HepG2 (cell line): ENCODE results near the gene CUL5. TPM values are rescaled to one million over a fixed set of nuclear protein-coding genes. Genes with fewer than 3 reads are reported as not detected.

Experiments used
- CBX5 ChIP-seq: sonication (generic); formaldehyde crosslinking; IDR thresholded peaks from 2 replicates; pipeline ENCODE4 v1.4.0; 2020; ENCODE audit warnings: missing genetic modification reagents, borderline replicate concordance
- GRHL1 ChIP-seq: sonication (generic); formaldehyde crosslinking; conservative IDR thresholded peaks from 2 replicates; pipeline ENCODE4 v1.8.0; 2022; ENCODE audit warnings: missing genetic modification reagents
- KAT8 ChIP-seq: IDR thresholded peaks from 2 replicates; pipeline ENCODE4 v1.6.1; 2016; ENCODE audit warnings: missing genetic modification reagents, missing compliant biosample characterization
- MYPOP ChIP-seq: sonication (generic); formaldehyde crosslinking; IDR thresholded peaks from 2 replicates; pipeline ENCODE4 v1.8.1; 2023; ENCODE audit warnings: mild to moderate bottlenecking, moderate library complexity, missing genetic modification reagents
- PTBP1 ChIP-seq: fragments of 200-400 bp; formaldehyde crosslinking; IDR thresholded peaks from 2 replicates; pipeline ENCODE4 v1.6.1; 2018; ENCODE audit warnings: low read length, low read depth; ENCODE audit not compliant: poor library complexity, severe bottlenecking
- SP4 ChIP-seq: sonication (generic); formaldehyde crosslinking; IDR thresholded peaks from 2 replicates; pipeline ENCODE4 v1.8.1; 2023; ENCODE audit warnings: mild to moderate bottlenecking, missing genetic modification reagents
- ZHX1 ChIP-seq: sonication (generic); formaldehyde crosslinking; IDR thresholded peaks from 2 replicates; pipeline ENCODE4 v1.8.1; 2022; ENCODE audit warnings: low read depth, mild to moderate bottlenecking, missing genetic modification reagents
- ZNF329 ChIP-seq: sonication (generic); formaldehyde crosslinking; IDR thresholded peaks from 2 replicates; pipeline ENCODE4 v1.9.0; 2021; ENCODE audit warnings: low read depth, mild to moderate bottlenecking, missing genetic modification reagents
- ZNF589 ChIP-seq: sonication (generic); formaldehyde crosslinking; conservative IDR thresholded peaks from 2 replicates; pipeline ENCODE4 v1.8.0; 2022; ENCODE audit warnings: mild to moderate bottlenecking, moderate library complexity, missing genetic modification reagents
- ZNF672 ChIP-seq: sonication (generic); formaldehyde crosslinking; IDR thresholded peaks from 2 replicates; pipeline ENCODE4 v1.8.1; 2022; ENCODE audit warnings: missing genetic modification reagents
- ZNF850 ChIP-seq: sonication (generic); formaldehyde crosslinking; conservative IDR thresholded peaks from 2 replicates; pipeline ENCODE4 v1.9.0; 2021; ENCODE audit warnings: mild to moderate bottlenecking, missing genetic modification reagents
- ZSCAN9 ChIP-seq: IDR thresholded peaks from 2 replicates; pipeline ENCODE4 v1.6.1; 2016; ENCODE audit warnings: borderline replicate concordance
- polyA plus RNA-seq, 8 experiments: library from polyadenylated mRNA; depleted of rRNA in 3 of 8; stranded (reverse) in 7 of 8; unstranded in 1 of 8; fragments of >200 nt; fragmentation: Illumina TruSeq in 4 of 8; extraction: Trizol in 4 of 8; gene quantifications; 2 replicates each; pipeline versions ENCODE4 v1.2.1 to v1.2.3, GENCODE V29; 2011 to 2016; ENCODE audit warnings: low read depth in 4 of 8, missing spikeins in 1 of 8, mixed read lengths in 1 of 8; ENCODE audit not compliant: insufficient read depth in 1 of 8
- total RNA-seq, 5 experiments: library from RNA; depleted of rRNA; stranded (reverse); fragments of >200 nt; fragmentation: Illumina TruSeq; extraction: Trizol; gene quantifications; 2 replicates each; pipeline ENCODE4 v1.2.3, GENCODE V29; 2016; ENCODE audit warnings: low read depth in 1 of 5
- TF ChIP-seq, protein P1 (sequence below): sonication (generic); formaldehyde crosslinking; conservative IDR thresholded peaks from 2 replicates; pipeline ENCODE4 v1.4.0; 2020; ENCODE audit warnings: mild to moderate bottlenecking, missing genetic modification reagents, moderate library complexity
- TF ChIP-seq, protein P2 (sequence below): sonication (generic); formaldehyde crosslinking; IDR thresholded peaks from 2 replicates; pipeline ENCODE4 v1.8.0; 2022; ENCODE audit warnings: mild to moderate bottlenecking, missing genetic modification reagents

Gene CUL5
- total and polyA plus RNA-seq, 2 of the 13 experiments (the other 11 are each of a cell fraction or from before 2014, with no cell fraction given) = 7.0 to 24.7 TPM

- TF ChIP-seq PTBP1 (no peak), SP4 (peak; percentile 71; the same call in 1 of the 2 replicates), MYPOP (CRISPR knock-in tag) (peak; percentile 94), ZNF672 (CRISPR knock-in tag) (no peak), CBX5 (CRISPR knock-in tag) (0 out of 2 replicates have a peak, but pooled peaks have one; percentile 20), ZNF850 (CRISPR knock-in tag) (no peak), ZHX1 (peak; percentile 13; the same call in 1 of the 2 replicates), ZNF589 (CRISPR knock-in tag) (no peak), KAT8 (peak; percentile 81), ZNF329 (CRISPR knock-in tag) (no peak), GRHL1 (CRISPR knock-in tag) (no peak), ZSCAN9 (peak; percentile 43; the same call in 1 of the 2 replicates)
- TF ChIP-seq, protein P1, sequence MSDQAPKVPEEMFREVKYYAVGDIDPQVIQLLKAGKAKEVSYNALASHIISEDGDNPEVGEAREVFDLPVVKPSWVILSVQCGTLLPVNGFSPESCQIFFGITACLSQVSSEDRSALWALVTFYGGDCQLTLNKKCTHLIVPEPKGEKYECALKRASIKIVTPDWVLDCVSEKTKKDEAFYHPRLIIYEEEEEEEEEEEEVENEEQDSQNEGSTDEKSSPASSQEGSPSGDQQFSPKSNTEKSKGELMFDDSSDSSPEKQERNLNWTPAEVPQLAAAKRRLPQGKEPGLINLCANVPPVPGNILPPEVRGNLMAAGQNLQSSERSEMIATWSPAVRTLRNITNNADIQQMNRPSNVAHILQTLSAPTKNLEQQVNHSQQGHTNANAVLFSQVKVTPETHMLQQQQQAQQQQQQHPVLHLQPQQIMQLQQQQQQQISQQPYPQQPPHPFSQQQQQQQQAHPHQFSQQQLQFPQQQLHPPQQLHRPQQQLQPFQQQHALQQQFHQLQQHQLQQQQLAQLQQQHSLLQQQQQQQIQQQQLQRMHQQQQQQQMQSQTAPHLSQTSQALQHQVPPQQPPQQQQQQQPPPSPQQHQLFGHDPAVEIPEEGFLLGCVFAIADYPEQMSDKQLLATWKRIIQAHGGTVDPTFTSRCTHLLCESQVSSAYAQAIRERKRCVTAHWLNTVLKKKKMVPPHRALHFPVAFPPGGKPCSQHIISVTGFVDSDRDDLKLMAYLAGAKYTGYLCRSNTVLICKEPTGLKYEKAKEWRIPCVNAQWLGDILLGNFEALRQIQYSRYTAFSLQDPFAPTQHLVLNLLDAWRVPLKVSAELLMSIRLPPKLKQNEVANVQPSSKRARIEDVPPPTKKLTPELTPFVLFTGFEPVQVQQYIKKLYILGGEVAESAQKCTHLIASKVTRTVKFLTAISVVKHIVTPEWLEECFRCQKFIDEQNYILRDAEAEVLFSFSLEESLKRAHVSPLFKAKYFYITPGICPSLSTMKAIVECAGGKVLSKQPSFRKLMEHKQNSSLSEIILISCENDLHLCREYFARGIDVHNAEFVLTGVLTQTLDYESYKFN = peak; percentile 20; the same call in 1 of the 2 replicates
- TF ChIP-seq, protein P2, sequence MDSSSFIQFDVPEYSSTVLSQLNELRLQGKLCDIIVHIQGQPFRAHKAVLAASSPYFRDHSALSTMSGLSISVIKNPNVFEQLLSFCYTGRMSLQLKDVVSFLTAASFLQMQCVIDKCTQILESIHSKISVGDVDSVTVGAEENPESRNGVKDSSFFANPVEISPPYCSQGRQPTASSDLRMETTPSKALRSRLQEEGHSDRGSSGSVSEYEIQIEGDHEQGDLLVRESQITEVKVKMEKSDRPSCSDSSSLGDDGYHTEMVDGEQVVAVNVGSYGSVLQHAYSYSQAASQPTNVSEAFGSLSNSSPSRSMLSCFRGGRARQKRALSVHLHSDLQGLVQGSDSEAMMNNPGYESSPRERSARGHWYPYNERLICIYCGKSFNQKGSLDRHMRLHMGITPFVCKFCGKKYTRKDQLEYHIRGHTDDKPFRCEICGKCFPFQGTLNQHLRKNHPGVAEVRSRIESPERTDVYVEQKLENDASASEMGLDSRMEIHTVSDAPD = peak; percentile 82; the same call in 1 of the 2 replicates
Observed at GRCh38 chr11:108121274-108122155, 112.8 kb downstream of the CUL5 start, which contains the start of gene ACAT1 (continued).
